ENCODE results near the gene RAB40AL.

DNA sequence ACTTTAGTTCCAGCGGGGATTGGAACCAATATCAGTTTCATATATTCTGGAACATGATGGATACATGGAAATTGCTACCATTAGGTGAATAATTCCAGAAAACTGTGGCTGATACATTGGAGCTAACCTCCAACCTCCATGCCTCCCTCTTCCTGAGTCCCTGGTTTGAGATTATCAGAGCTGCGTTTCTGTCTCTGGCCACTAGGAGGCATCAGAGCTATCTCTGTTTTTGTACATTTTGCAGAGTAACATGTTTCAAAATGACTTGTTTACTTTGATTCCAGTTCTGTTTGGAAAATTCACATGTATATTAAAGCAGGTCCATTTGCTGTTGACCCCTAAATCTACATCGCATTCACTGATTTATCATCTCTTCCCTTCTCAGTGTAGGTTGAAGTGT is 2.4 kb upstream of the RAB40AL start:
- TF ChIP-seq, protein P1, sequence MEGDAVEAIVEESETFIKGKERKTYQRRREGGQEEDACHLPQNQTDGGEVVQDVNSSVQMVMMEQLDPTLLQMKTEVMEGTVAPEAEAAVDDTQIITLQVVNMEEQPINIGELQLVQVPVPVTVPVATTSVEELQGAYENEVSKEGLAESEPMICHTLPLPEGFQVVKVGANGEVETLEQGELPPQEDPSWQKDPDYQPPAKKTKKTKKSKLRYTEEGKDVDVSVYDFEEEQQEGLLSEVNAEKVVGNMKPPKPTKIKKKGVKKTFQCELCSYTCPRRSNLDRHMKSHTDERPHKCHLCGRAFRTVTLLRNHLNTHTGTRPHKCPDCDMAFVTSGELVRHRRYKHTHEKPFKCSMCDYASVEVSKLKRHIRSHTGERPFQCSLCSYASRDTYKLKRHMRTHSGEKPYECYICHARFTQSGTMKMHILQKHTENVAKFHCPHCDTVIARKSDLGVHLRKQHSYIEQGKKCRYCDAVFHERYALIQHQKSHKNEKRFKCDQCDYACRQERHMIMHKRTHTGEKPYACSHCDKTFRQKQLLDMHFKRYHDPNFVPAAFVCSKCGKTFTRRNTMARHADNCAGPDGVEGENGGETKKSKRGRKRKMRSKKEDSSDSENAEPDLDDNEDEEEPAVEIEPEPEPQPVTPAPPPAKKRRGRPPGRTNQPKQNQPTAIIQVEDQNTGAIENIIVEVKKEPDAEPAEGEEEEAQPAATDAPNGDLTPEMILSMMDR (IDR thresholded peaks at IDR 0.05; ENCODE audit: control extremely low read depth in 1 of 3, insufficient read depth in 1 of 3, low read depth in 1 of 3, low read length in 3 of 3), result peak; percentile 4 to 66 (median 22); a peak in 3 of 4 replicates
- TF ChIP-seq POLR2AphosphoS5 (IDR thresholded peaks at IDR 0.05; ENCODE audit: low read depth, low read length) (no peak), POLR2A (IDR thresholded peaks at IDR 0.05; ENCODE audit: control extremely low read depth in 1 of 2, low read depth in 2 of 2, low read length in 2 of 2) (no peak), ZNF274 (IDR thresholded peaks at IDR 0.05; ENCODE audit: borderline replicate concordance, extremely low read depth, low read length) (no peak), TCF12 (IDR thresholded peaks at IDR 0.05; ENCODE audit: low read depth, low read length) (no peak), HDAC6 (IDR thresholded peaks at IDR 0.05; ENCODE audit: low read depth, low read length) (no peak), SUZ12 (IDR thresholded peaks at IDR 0.05; ENCODE audit: low read length) (no peak)
- TF ChIP-seq, protein P2, sequence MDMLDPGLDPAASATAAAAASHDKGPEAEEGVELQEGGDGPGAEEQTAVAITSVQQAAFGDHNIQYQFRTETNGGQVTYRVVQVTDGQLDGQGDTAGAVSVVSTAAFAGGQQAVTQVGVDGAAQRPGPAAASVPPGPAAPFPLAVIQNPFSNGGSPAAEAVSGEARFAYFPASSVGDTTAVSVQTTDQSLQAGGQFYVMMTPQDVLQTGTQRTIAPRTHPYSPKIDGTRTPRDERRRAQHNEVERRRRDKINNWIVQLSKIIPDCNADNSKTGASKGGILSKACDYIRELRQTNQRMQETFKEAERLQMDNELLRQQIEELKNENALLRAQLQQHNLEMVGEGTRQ (IDR thresholded peaks at IDR 0.05; ENCODE audit: low read length), result no peak

Data from H1 (cell line).